Measurements from ENCODE around the gene GDF2.

Gene GDF2

GRCh38 chr10:47323087-47323486 lies 833 bp downstream of the GDF2 start:
- DNase-seq (ENCODE audit: extremely low read depth, low read depth) = no peak
- TF ChIP-seq, protein P1, sequence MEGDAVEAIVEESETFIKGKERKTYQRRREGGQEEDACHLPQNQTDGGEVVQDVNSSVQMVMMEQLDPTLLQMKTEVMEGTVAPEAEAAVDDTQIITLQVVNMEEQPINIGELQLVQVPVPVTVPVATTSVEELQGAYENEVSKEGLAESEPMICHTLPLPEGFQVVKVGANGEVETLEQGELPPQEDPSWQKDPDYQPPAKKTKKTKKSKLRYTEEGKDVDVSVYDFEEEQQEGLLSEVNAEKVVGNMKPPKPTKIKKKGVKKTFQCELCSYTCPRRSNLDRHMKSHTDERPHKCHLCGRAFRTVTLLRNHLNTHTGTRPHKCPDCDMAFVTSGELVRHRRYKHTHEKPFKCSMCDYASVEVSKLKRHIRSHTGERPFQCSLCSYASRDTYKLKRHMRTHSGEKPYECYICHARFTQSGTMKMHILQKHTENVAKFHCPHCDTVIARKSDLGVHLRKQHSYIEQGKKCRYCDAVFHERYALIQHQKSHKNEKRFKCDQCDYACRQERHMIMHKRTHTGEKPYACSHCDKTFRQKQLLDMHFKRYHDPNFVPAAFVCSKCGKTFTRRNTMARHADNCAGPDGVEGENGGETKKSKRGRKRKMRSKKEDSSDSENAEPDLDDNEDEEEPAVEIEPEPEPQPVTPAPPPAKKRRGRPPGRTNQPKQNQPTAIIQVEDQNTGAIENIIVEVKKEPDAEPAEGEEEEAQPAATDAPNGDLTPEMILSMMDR (IDR thresholded peaks at IDR 0.05; ENCODE audit: low read depth, low read length, missing control alignments) = no peak

DNA sequence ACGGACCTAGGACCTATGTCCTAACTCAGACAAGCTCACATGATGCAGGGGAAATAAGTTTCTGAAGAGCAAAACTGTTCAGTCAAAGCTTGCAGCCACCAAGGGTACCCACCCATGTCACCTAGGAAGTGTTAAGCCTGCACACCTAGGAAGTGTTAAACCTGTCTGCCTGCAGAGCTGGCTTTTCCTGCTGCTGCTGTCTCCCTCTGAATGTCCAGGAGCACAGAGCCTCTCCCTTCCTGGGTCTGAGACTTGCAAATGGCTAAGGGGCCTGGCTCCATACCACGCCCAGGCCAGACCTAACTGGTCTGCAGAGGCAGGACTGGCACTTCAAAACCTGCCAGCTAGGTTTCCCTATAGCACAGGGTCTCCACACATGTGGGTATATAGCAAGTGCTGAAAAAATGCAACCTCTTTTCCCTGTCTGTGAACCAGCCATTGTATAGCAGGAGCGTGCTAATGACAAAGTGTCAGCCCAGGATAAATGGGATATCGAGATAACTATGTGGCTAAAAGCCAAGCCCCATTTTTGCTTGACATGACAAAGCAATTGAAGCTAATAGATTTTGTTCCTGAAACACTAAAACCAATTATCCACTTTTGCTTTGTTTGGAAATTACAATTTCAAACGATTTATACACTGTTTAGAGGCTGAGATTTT lies 1.5 kb downstream of the GDF2 start:
- TF ChIP-seq, protein P1 (IDR thresholded peaks at IDR 0.05; ENCODE audit: low read depth, low read length, missing control alignments) = no peak
- H3K4me3 ChIP-seq (replicated peaks; ENCODE audit: low read depth, low read length) = no peak overlapping the region
- DNase-seq (ENCODE audit: extremely low read depth, low read depth) = no peak

More at GRCh38 chr10:47323087-47323486, 833 bp downstream of the GDF2 start:
- H3K4me3 ChIP-seq (replicated peaks; ENCODE audit: low read depth, low read length) = no peak overlapping the region

DNA sequence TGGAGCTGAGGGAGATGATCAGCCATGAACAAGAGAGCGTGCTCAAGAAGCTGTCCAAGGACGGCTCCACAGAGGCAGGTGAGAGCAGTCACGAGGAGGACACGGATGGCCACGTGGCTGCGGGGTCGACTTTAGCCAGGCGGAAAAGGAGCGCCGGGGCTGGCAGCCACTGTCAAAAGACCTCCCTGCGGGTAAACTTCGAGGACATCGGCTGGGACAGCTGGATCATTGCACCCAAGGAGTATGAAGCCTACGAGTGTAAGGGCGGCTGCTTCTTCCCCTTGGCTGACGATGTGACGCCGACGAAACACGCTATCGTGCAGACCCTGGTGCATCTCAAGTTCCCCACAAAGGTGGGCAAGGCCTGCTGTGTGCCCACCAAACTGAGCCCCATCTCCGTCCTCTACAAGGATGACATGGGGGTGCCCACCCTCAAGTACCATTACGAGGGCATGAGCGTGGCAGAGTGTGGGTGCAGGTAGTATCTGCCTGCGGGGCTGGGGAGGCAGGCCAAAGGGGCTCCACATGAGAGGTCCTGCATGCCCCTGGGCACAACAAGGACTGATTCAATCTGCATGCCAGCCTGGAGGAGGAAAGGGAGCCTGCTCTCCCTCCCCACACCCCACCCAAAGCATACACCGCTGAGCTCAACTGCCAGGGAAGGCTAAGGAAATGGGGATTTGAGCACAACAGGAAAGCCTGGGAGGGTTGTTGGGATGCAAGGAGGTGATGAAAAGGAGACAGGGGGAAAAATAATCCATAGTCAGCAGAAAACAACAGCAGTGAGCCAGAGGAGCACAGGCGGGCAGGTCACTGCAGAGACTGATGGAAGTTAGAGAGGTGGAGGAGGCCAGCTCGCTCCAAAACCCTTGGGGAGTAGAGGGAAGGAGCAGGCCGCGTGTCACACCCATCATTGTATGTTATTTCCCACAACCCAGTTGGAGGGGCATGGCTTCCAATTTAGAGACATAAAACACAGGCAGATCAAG lies 3.3 kb downstream of the GDF2 start:
- H3K4me3 ChIP-seq (replicated peaks; ENCODE audit: low read depth, low read length) = no peak overlapping the region
- DNase-seq (ENCODE audit: extremely low read depth, low read depth) = no peak
- TF ChIP-seq, protein P1 (IDR thresholded peaks at IDR 0.05; ENCODE audit: low read depth, low read length, missing control alignments) = no peak

DNA sequence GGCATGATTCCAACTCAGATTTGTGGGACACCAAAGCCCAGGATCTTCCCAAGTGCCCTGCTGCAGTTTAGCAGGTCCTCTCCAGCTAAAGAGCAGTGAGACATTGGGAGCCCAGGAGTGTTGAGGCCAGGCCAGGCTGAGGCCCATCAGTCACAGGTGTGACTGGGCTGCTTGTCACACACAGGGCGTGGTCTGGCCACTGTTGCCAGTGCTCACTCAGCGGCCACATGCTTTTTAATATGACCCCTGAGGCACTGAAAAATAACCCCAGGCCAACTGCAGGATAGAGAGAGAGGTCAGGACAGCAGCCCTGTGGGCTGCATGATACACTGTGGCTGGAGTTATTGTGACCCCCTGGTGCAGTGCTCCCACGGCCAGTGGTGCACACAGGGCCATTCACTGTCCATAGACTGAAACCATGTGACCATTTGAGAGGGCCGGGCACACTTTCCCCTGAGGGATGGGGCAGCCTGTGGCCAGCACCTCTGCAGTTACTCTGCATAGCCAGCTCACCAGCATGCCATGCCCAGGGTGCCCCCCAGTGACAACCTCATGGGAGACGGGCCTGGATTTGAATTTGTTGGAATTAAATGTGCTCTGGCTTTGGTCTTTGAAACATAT lies 4.2 kb downstream of the GDF2 start:
- TF ChIP-seq, protein P1 (IDR thresholded peaks at IDR 0.05; ENCODE audit: low read depth, low read length, missing control alignments) = no peak
- H3K4me3 ChIP-seq (replicated peaks; ENCODE audit: low read depth, low read length) = no peak overlapping the region
- DNase-seq (ENCODE audit: extremely low read depth, low read depth) = no peak

GRCh38 chr10:47326927-47327330 lies 4.7 kb downstream of the GDF2 start:
- TF ChIP-seq, protein P1 (IDR thresholded peaks at IDR 0.05; ENCODE audit: low read depth, low read length, missing control alignments) = no peak
- DNase-seq (ENCODE audit: extremely low read depth, low read depth) = no peak

DNA sequence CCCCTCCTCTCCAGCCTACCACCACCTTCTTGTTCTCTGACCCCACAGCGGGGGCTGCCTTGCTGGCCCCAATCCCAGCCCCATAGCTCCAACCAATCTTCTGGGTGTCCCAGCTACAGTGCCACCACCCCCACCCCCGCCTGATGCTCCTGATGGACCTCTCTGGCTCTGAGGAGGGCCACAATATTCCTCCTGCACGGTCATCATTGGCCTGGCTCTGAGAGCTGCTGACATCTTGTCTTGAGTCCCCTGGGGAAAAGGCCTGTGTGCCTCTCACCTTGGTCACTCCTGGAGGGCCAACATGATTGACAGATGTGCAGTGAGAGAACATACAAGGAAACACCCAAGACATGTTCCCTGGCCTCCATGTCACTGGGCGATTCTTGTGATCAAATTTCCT lies 7.6 kb downstream of the GDF2 start:
- TF ChIP-seq, protein P1 (IDR thresholded peaks at IDR 0.05; ENCODE audit: low read depth, low read length, missing control alignments) = no peak
- H3K4me3 ChIP-seq (replicated peaks; ENCODE audit: low read depth, low read length) = no peak overlapping the region
- DNase-seq (ENCODE audit: extremely low read depth, low read depth) = no peak

More at GRCh38 chr10:47326927-47327330, 4.7 kb downstream of the GDF2 start:
- no peak overlapping the region for H3K4me3 ChIP-seq (replicated peaks; ENCODE audit: low read depth, low read length)

Data from HFF-Myc (cell line).